ENCODE measurements around the gene SLC66A2. TPM values are rescaled to one million over a fixed set of nuclear protein-coding genes. Genes with fewer than 3 reads are reported as not detected.

The SLC66A2 gene
- total RNA-seq, 1 donor from 2014 or later = 85.9 TPM

- DNase-seq (ENCODE audit: low spot score) = peak; percentile 82
These were observed 46.9 kb downstream of the SLC66A2 start for GRCh38 chr18:79904357-79905147.

DNA sequence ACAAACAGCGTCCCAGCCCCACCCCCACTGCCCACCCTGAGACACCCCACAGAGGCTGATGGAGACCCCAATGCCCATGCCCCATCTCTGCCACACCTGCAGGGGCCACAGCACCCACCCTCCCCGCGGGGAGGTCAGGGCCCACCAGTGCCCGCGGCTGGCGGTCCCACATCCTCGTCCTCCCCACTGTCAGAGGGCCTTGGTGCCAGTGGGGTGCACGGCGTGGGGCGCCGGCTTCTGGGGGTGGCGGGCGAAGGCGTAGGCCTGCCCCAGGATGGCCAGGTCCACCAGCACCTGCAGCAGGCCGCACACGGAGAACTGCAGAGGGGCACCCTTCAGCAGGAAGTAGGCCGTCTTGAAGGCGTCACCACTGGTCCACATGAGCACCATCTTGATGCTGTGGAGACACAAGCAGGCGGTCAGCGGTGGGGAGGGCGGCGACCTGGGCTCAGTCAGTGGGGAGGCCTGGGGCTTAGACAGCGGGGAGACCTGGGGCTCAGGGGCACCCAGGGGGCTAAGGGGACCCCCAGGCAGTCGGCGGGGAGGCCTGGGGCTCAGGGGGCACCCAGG, 47.6 kb downstream of the SLC66A2 start:
- peak; percentile 75 for DNase-seq (ENCODE audit: low spot score)

DNA sequence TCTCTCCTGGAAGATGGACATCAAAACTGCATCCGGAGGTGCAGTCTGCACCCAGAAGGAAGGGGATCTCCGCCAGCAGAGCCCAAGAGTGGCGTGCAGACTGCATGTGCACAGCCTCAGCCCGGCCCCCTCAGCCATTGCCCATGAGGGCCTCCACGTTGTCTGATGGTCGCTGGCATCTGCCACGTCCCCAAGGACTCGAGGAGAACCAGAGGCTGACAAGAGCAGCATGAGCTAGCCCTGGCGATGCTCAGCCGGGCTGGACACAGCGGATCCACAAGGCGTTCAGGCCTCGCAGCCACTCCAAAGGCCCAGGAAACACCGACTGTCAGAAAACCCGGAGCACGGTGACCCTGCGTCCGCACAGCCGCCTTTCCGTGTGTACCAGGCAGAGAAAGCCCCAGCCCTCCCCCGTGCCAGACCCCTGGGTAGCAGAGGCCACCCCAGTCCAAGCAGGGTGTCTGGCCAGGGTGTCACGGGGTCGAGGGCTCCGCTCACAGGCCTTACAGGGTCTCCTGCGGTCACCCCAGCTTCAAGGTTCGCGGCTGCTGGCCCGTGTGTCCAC, 48.3 kb downstream of the SLC66A2 start:
- DNase-seq (ENCODE audit: low spot score) = peak; percentile 73

DNA sequence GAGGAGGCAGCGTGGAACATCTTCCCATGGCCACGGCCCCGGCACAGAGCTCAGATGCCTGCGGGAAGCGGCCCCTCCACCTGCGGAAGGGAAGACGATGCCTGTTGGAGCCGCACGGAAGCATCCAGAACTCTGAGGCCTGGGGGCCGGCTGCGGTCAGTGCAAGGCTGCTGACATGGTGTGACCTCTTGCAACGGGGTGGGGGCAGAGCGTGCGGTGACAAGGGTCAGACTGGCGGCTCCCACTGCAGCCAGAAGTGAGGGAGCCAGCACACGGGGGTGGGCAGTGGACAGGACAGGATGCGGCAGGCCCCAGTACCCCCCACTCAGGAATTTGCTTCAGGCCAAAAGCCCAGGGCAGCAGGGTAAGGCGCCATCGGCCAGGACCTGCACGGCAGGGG, 48.8 kb downstream of the SLC66A2 start:
- DNase-seq (ENCODE audit: low spot score) = peak; percentile 87

DNA sequence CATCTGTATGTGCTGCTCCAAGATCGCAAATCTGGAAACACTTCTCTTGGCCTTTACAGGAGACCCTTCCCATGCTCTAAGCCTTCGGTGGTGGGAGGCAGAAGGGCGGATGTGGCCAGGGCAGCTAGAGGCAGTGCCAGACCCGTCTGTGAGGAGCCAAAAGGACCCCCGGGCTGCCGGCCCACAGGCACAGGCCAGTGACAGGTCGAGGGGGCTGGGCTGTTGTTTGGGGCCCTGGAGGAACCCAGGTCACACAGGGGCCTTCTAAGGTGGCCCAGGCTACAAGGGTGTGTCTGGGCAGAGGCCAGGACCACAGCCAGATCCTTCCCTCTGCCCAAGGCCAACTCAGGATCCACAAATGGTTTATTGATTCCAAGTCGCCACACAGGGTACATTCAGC, 49.4 kb downstream of the SLC66A2 start:
- DNase-seq (ENCODE audit: low spot score) = no peak

DNA sequence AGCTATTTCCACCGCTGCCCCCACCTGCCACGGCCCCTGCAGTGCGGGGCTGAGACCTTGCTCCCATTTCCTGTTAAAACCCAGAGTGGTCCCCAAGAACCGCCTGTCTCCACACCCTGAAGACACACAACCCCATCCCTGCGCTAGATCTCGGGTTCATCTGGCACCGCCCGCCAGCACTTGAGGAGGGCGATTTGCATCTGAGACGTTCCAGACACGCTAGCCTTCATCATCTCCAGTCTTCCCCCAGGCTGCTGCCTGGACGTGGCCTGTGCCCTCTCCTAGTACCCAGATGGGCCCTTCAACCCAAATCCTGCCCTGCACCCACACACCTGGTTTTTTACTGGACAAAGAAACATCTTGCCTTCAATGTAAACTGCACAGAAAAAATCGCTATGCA, 49.8 kb downstream of the SLC66A2 start:
- no peak for DNase-seq (ENCODE audit: low spot score)

GRCh38 chr18:79900610-79901570, 50.6 kb downstream of the SLC66A2 start:
- peak; percentile 79 for DNase-seq (ENCODE audit: low spot score)

DNA sequence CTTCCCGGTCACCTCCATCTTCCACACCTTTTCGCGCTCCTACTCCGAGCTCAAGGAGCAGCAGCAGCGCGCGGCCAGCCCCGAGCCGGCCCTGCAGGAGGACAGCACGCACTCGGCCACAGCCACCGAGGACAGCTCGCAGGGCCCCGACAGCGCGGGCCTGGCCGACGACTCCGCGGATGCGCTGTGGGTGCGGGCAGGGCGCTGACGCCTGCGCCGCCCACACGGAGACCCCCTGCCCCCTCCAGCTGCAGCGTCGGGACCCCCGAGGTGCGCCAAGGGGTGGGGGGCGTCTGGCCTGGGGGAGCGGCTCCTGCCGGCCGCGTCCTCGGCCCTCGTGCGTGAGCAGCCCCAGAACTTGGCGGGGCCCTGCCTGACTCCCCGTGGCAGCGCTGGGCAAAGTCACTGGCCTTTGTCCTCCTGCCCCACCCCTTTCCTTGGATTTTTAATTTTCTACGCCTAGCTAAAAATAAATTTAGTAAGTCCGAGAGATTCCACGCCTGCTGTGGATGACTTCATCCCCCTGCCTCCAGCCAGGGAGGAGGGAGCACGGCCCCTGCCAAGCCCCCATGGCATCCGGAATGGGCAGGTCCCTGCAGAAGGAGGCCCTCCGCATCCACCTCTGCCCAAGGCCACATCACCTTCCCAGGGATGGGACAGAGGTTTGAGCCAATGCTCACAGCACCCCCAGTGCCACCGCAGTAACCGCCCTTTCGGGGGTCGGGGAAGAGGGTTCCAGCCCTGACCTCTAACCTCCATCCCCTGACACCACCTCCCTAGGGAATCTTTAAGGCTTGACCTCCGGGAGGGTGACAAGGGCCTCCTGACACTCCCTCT, 51.6 kb downstream of the SLC66A2 start:
- no peak for DNase-seq (ENCODE audit: low spot score)

GRCh38 chr18:79898952-79899608, 52.4 kb downstream of the SLC66A2 start:
- peak; percentile 83 for DNase-seq (ENCODE audit: low spot score)

DNA sequence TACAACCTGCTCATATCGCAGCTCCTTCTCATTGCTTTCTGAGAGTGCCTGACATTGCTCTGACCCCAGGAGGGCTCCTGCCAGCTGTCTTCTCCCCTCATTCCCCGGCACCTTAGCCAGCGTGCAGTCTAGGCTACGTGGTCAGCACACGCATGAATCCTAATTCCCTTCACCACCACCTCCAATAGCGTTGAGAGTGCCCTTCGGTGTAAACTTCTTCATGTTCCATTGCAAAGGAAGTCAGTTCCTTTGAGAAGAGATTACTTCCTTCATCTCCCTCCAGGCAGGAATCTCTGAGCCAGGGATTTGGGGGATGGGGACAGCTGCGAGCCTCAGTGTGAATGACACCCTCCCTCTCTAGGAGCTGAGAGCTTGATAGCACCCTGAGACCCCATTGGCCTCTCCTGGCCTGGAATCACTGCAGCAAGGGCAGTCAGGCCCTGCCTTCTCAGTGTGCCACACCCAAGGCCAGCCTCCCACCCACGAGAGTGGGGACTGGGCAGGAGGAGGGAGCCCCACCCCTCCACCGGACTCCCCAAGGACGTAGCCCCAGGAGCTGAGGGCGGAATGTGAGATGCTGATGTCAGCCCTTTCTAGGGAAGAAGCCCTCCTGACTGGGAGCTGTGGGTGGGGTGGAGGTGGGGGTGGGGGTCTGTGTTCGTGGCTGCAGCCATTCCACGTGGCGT, 53.4 kb downstream of the SLC66A2 start:
- DNase-seq (ENCODE audit: low spot score) = no peak

DNA sequence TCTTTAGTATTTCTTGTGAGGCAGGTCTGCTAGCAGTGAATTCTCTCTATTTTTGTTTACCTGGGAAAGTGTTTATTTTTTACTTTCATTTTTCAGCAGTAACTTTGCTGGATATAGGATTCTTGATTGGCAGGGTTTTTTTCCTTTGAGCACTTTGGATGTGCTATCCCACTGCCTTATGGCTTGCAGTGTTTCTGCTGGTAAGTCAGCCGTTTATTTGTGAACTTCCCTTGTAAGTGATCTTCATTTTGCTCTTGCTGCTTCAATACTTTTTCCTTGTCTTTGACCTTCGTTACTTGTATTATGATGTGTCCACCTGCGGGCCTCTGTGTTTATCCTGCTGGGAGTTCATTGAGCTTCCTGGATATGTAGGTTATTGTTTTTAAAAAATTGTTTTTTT, 54.7 kb downstream of the SLC66A2 start:
- no peak for DNase-seq (ENCODE audit: low spot score)

GRCh38 chr18:79890674-79891073, 60.8 kb downstream of the SLC66A2 start:
- no peak for DNase-seq (ENCODE audit: low spot score)

DNA sequence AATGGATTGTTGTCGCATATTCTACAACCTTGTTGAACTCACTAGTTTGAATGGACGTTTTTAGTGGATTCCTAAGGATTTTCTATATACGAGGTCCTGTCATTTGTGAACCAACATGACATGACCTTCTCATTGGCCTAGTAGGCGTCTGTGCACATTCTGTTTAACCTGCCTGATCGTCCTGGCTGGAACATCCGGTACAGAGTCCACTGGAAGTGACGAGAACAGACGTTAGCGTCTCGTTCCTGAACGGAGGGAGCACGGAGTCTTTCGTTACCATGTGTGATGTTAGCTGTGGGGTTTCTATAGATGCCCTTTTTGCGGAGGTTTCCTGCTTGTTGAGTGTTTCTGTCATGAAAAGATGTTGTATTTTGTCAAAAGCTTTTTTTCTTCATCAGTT, 61.9 kb downstream of the SLC66A2 start:
- peak; percentile 53 for DNase-seq (ENCODE audit: low spot score)

DNA sequence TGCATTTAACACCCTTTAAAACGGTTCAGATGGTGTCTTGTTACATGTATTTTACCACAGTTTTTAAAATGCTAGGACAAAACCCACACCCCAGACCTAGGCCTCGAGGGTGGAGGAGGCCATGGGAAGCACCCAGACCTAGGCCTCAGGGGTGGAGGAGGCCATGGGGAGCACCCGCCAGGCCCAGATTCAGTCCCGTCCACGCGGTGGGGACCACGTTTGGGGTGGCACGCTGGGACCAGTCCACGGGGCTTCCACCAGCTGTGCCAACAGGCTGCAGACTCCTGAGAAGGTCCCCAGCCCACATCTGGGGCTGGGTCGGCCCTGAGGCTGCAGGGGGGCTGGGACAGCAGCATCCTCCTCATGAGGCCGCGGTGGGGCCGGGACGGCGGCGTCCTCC, 63.4 kb downstream of the SLC66A2 start:
- peak; percentile 69 for DNase-seq (ENCODE audit: low spot score)

DNA sequence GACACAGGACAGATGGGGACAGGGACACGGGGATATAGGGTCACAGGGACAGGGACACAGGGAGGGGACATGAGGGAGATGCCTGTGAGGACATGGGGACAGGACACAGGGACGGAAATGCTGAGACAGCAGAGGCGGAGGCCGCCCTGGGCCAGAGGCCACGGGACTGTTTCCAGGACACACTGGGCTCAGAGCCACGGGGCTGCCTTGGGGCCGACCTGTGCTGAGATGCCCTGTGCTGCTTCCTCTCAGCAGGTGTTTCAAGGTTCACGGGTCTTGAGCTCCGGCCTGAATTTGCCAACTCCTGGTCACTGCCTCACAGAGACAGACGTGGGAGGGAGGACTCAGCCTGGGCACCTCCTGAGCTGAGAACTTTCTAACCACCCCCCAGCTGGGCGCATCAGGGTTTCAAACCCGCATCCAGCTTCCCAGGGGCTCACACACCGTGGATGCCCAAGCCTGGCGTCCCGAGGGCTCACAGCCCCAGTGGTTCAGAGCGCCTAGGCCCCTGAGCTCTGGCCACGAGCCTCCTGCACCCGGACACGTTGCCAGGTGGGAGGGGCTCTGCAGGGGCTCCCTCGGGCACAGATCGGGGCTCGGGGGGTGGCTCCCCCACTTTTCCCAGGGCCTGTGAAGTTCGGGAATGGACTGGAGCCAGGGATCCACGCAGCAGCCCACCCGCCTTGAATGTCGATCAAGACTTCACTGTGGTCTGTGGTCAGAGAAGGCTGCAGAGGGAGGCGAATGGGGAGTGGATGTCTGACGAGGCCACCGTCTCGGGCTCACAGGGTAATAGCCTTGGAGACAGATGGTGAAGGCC, 64.1 kb downstream of the SLC66A2 start:
- DNase-seq (ENCODE audit: low spot score) = peak; percentile 80

DNA sequence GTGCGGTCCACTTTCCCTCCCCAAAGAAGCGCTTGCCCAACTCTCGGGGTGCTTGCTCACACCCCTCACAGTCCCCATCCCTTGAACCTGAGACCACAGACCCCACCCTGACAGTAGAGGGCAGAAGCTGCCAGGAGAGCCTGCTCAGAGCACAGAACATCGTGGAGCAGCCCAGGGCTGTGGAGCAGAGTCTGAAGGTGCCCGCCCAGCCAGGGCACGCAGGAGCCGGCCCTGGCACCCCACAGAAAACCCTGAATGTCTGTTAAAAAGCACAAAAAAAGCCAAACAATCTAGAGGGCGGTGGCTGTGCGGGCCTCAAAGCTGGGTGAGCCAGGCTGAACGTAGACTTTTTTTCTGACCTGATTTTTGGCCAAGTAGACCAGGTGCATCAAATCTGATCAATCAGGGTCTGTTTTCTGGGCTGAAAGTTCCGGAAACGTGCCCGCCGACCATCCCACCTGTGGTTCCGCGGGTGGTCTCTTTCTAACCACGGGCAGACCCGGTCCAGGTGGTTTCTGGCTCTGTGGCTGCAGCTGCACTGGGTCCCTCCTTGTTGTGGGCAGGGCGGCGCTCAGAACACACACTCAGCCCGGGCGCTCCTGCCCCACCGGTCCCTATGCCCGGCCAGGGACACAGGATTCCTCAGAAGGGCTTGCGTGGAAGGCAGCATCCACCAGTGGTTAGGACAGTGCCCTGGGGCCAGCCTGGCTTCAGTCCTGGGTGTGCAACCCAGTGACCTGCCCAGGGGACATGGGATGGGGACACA, 66.3 kb downstream of the SLC66A2 start:
- peak; percentile 77 for DNase-seq (ENCODE audit: low spot score)

- peak; percentile 88 for DNase-seq (ENCODE audit: low spot score)
These were observed 67.0 kb downstream of the SLC66A2 start for GRCh38 chr18:79884294-79884962.

Data from mesenteric fat pad (tissue), 1 donor.